Thyroid gland (tissue), 4 donors: ENCODE measurements around the gene MED25. TPM values are rescaled to one million over a fixed set of nuclear protein-coding genes. Genes with fewer than 3 reads are reported as not detected.

Experiments used
- DNase-seq, 2 donors: peaks; one replicate each; pipeline ENCODE4 v3.0.0-alpha.2; 2019
- H3K27ac ChIP-seq, 3 donors: fragments of 200-600 bp; sonication (generic); 1 replicate in 2 of 3; 2 replicates in 1 of 3; pipeline ENCODE4 v1.5.1; 2016 to 2019; ENCODE audit warnings: mild to moderate bottlenecking in 1 of 3, moderate library complexity in 1 of 3
- H3K27me3 ChIP-seq: fragments of 200-600 bp; sonication (generic); one replicate; pipeline ENCODE4 v1.5.1; 2019
- H3K36me3 ChIP-seq, 2 donors: fragments of 200-600 bp; sonication (generic); one replicate each; pipeline ENCODE4 v1.5.1; 2016 to 2019
- H3K4me1 ChIP-seq, 2 donors: fragments of 200-600 bp; sonication (generic); one replicate each; pipeline ENCODE4 v1.5.1; 2017 to 2019
- H3K4me3 ChIP-seq, 3 donors: fragments of 200-600 bp; sonication (generic); replicated peaks in 1 of 3; 1 replicate in 2 of 3; 2 replicates in 1 of 3; pipeline ENCODE4 v1.5.1; 2016; ENCODE audit warnings: mild to moderate bottlenecking in 1 of 3
- H3K9me3 ChIP-seq: fragments of 200-600 bp; sonication (generic); one replicate; pipeline ENCODE4 v1.5.1; 2017
- CTCF ChIP-seq, 6 experiments: fragments of 200-600 bp in 3 of 6; fragments of 450-650 bp in 3 of 6; sonication (generic) in 3 of 6; IDR thresholded peaks; one replicate each; pipeline ENCODE4 v1.5.1; 2016 to 2019; ENCODE audit warnings: antibody characterized with exemption in 6 of 6, mild to moderate bottlenecking in 2 of 6, inconsistent platforms in 1 of 6, moderate library complexity in 1 of 6
- POLR2A ChIP-seq, 2 donors: fragments of 450-650 bp; IDR thresholded peaks; one replicate each; pipeline ENCODE4 v1.6.1; 2017; ENCODE audit warnings: antibody characterized with exemption in 2 of 2, mild to moderate bottlenecking in 2 of 2, moderate library complexity in 1 of 2
- WGBS, 2 donors: methylation state at CpG; one replicate each; pipeline ENCODE4 v1.1.5; 2017; 5-methylcytosine and 5-hydroxymethylcytosine counted together
- intact Hi-C: fragments of 100-400 bp; cut with DNase I; formaldehyde crosslinking; loops from one replicate; pipeline ENCODE4 v1.15.1; 2023
- total RNA-seq, 4 donors: library from RNA; depleted of rRNA; stranded (reverse); fragments of >200 nt; gene quantifications; one replicate each; pipeline ENCODE4 v1.2.3, GENCODE V29; 2016

The MED25 gene
- total RNA-seq, 4 donors from 2014 or later: 42.6 to 50.2 (median 44.9) TPM

- peaks cover 5 to 9% of the 10 kb centered on the region in 2 donors for H3K4me1 ChIP-seq
- no peaks in the 10 kb centered on the region for H3K9me3 ChIP-seq
- 98 to 99% methylated on average over 14 to 17 of the region's 17 CpGs for WGBS, 2 donors
- no peak overlapping the region for H3K27ac ChIP-seq
- intact Hi-C loops: no loop called here
- peaks cover 54 to 66% of the 10 kb centered on the region in 2 donors for H3K36me3 ChIP-seq
- H3K4me3 ChIP-seq: no peak overlapping the region
- no peak for DNase-seq
- H3K27me3 ChIP-seq: no peaks in the 10 kb centered on the region
- TF ChIP-seq POLR2A (IDR thresholded peaks at IDR 0.05) (no peak), CTCF (IDR thresholded peaks at IDR 0.05) (no peak)
These were observed 63.1 kb downstream of the MED25 start for GRCh38 chr19:49881186-49881585.

DNA sequence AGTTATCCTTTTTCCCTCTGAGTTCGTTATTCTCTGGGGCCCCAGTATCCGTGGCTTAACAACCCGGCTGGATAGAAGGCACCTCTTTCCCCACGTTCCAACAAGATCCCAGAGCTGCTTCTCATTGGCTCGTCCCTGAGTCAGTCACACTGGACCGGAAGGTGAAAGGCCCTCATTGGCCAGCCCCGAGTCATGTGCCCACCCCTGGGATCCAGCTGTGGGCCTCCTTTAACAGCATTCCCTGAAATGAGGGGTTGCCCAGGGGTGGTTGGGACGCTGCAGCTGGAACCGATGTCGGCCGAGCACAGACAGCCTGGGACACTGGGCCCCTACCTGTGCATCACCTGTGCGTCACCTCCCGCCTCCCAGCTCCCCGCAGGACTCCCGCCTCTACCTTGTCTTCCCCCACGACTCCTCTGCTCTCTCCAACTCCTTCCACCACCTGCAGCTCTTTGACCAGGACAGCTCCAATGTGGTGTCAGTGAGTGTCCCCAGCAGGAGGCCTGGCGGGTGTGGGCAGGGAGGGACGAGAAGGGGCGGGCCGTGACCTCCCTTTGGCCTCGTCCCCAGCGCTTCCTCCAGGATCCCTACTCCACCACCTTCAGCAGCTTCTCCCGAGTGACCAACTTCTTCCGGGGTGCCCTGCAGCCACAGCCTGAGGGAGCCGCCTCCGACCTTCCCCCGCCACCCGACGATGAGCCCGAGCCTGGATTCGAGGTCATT is 63.7 kb downstream of the MED25 start:
- Histone ChIP-seq H3K9me3 (no peaks in the 10 kb centered on the region), H3K4me1 (peaks cover 5 to 9% of the 10 kb centered on the region in 2 donors), H3K27ac (no peak overlapping the region), H3K4me3 (no peak overlapping the region), H3K27me3 (no peaks in the 10 kb centered on the region), H3K36me3 (peaks cover 54 to 69% of the 10 kb centered on the region in 2 donors)
- TF ChIP-seq POLR2A (IDR thresholded peaks at IDR 0.05): no peak
- TF ChIP-seq CTCF (IDR thresholded peaks at IDR 0.05): no peak
- WGBS, 2 donors: 89 to 93% methylated on average over 29 to 31 of the region's 31 CpGs
- intact Hi-C loops: no loop called here
- no peak for DNase-seq

DNA sequence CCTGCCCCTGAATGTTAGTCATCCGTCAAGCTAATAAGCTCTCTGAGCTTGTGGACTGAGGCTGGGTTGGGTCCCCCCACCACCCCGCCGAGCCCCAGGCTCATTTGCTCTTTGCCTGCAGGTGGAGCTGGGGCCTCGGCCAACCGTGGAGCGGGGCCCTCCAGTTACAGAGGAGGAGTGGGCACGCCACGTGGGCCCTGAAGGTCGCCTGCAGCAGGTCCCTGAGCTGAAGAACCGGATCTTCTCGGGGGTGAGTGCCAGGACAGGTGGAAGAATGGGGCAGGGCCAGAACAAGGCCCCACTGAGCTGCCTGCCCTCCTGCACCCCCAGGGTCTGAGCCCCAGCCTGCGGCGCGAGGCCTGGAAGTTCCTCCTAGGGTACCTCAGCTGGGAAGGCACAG is 64.6 kb downstream of the MED25 start:
- intact Hi-C loops: no loop called here
- peaks cover 5 to 9% of the 10 kb centered on the region in 2 donors for H3K4me1 ChIP-seq
- TF ChIP-seq CTCF (IDR thresholded peaks at IDR 0.05): no peak
- no peak for TF ChIP-seq POLR2A (IDR thresholded peaks at IDR 0.05)

GRCh38 chr19:49883094-49883493 is 65.0 kb downstream of the MED25 start:
- intact Hi-C loops: no loop called here
- 96 to 100% methylated on average over 5 of the region's 5 CpGs for WGBS, 2 donors
- TF ChIP-seq CTCF (IDR thresholded peaks at IDR 0.05) (no peak), POLR2A (IDR thresholded peaks at IDR 0.05) (no peak)
- no peak for DNase-seq
- Histone ChIP-seq H3K36me3 (peaks cover 54 to 69% of the 10 kb centered on the region in 2 donors), H3K27me3 (no peaks in the 10 kb centered on the region), H3K9me3 (no peaks in the 10 kb centered on the region), H3K4me1 (peaks cover 4 to 7% of the 10 kb centered on the region in 2 donors), H3K4me3 (no peak overlapping the region), H3K27ac (no peak overlapping the region)

More for the DNA sequence above, 64.6 kb downstream of the MED25 start:
- 100% methylated on average over 3 to 9 of the region's 14 CpGs for WGBS, 2 donors
- no peak for DNase-seq
- Histone ChIP-seq H3K36me3 (peaks cover 54 to 69% of the 10 kb centered on the region in 2 donors), H3K9me3 (no peaks in the 10 kb centered on the region), H3K27me3 (no peaks in the 10 kb centered on the region), H3K4me3 (no peak overlapping the region), H3K27ac (no peak overlapping the region)

GRCh38 chr19:49884109-49884508 is 66.0 kb downstream of the MED25 start:
- DNase-seq: no peak
- WGBS, 2 donors: 93 to 94% methylated on average over 8 to 18 of the region's 18 CpGs
- TF ChIP-seq CTCF (IDR thresholded peaks at IDR 0.05) (no peak), POLR2A (IDR thresholded peaks at IDR 0.05) (no peak)
- Histone ChIP-seq H3K27me3 (no peaks in the 10 kb centered on the region), H3K9me3 (no peaks in the 10 kb centered on the region), H3K4me1 (no peaks in the 10 kb centered on the region), H3K27ac (no peak overlapping the region), H3K36me3 (peaks cover 54 to 69% of the 10 kb centered on the region in 2 donors), H3K4me3 (no peak overlapping the region)
- intact Hi-C loops: no loop called here
